Breast epithelium (tissue), 3 donors: Measurements from ENCODE around the gene CYSTM1.

ENCODE experiments used
- CTCF ChIP-seq, 3 donors: fragments of 450-650 bp; IDR thresholded peaks; one replicate each; pipeline ENCODE4 v1.5.1; 2016 to 2017; ENCODE audit warnings: antibody characterized with exemption in 3 of 3, mild to moderate bottlenecking in 3 of 3, moderate library complexity in 3 of 3
- POLR2A ChIP-seq: fragments of 450-650 bp; IDR thresholded peaks from one replicate; pipeline ENCODE4 v1.6.1; 2016; ENCODE audit warnings: antibody characterized with exemption, mild to moderate bottlenecking, moderate library complexity
- POLR2AphosphoS5 ChIP-seq, 3 donors: sonication (generic); formaldehyde crosslinking; IDR thresholded peaks; one replicate each; pipeline ENCODE4 v1.6.1; 2017; ENCODE audit warnings: antibody characterized with exemption in 3 of 3

DNA sequence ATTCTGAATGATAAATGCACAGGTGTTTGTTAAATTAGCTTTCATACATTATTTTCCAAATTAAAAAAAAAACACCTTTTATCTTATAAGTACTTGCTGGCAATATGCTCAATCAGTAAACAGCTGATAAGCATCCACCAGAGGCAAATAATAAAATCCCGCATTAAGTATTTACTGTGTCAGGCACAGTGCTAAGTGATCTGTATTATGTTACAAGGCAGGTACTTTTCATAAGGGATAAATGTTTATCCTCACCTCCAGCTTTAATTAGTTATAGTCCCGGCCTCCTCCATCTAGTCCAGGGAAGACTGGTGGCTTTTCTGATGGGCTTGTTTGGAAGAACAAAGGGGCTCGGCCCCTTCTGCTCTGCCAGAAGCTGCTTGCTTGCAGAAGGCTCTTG lies 87.9 kb downstream of the CYSTM1 start:
- no peak for TF ChIP-seq POLR2AphosphoS5 (IDR thresholded peaks at IDR 0.05)
- TF ChIP-seq CTCF (IDR thresholded peaks at IDR 0.05) = no peak
- no peak for TF ChIP-seq POLR2A
